GM13976 (cell line): ENCODE results near the gene KIFBP.
"Not testable (repeated sequence)": the region's sequence is repeated elsewhere in the genome, so short reads cannot be mapped to it uniquely, and the experiment has no call there.

Experiments used
- DNase-seq: peaks from one replicate; pipeline ENCODE4 v3.0.0; 2012; ENCODE audit warnings: low spot score
- in situ Hi-C: fragments of 300-500 bp; cut with MboI; formaldehyde crosslinking; loops from one replicate; pipeline ENCODE4 v1.12.0; 2022; ENCODE audit warnings: low sequenced_read_pairs, mixed read lengths, inconsistent platforms; ENCODE audit not compliant: unreplicated experiment
- TF ChIP-seq, protein P1 (sequence below): IDR thresholded peaks from 2 replicates; pipeline ENCODE4 v1.5.1; 2012; ENCODE audit warnings: borderline replicate concordance, mild to moderate bottlenecking; ENCODE audit not compliant: insufficient read depth; ENCODE audit errors: extremely low read depth, missing control alignments, control extremely low read depth

Gene KIFBP, protein sequence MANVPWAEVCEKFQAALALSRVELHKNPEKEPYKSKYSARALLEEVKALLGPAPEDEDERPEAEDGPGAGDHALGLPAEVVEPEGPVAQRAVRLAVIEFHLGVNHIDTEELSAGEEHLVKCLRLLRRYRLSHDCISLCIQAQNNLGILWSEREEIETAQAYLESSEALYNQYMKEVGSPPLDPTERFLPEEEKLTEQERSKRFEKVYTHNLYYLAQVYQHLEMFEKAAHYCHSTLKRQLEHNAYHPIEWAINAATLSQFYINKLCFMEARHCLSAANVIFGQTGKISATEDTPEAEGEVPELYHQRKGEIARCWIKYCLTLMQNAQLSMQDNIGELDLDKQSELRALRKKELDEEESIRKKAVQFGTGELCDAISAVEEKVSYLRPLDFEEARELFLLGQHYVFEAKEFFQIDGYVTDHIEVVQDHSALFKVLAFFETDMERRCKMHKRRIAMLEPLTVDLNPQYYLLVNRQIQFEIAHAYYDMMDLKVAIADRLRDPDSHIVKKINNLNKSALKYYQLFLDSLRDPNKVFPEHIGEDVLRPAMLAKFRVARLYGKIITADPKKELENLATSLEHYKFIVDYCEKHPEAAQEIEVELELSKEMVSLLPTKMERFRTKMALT

DNA sequence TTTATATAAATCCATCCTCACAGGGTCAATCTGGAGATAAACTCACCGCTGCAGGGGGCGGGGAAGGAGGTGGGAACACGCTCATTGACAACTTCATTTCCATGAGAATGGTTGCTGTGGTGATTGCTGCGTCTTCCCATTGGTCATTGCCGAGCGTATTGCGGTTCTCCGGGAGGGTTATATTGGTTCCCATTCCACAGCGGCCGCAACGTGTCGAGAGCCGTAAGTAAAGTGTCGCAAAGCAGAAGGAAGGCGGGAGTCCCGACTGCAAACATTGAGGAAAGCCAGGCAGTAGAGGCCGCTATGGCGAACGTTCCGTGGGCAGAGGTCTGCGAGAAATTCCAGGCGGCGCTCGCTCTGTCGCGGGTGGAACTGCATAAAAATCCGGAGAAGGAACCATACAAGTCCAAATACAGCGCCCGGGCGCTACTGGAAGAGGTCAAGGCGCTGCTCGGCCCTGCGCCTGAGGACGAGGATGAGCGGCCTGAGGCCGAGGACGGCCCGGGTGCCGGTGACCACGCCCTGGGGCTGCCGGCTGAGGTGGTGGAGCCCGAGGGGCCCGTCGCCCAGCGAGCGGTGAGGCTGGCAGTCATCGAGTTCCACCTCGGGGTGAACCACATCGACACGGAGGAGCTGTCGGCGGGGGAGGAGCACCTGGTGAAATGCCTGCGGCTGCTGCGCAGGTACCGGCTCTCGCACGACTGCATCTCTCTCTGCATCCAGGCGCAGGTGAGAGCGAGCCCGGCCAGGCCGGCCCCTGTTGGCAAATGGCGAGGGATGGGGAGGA, at the start of gene KIFBP:
Gene KIFBP, plus strand, starts transcription at position 274 of the 787 bp plus-strand sequence. Its CDS starts 30 bp downstream, at position 304.
- peak; percentile 93 for DNase-seq
- in situ Hi-C loops = no loop called here

DNA sequence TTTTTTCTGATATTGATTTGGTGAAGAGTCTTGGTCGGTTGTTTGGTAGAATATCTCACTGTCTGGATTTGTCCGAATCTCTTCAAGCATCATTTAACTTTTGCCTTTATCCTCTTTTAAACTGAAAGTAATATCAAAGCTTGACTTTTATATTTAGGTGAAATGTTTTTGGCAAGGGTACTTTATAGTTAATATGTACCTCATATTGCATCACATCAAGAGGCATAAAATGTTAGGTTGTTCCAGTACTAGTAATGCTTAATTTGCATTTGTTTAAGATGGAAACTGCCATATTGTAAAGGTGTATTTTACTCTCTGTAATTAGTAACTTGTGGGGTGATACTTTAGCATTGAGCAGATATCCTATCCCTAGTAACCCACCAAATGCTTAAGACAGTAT, 49.7 kb upstream of the KIFBP start:
- no peak for DNase-seq
- TF ChIP-seq, protein P1, sequence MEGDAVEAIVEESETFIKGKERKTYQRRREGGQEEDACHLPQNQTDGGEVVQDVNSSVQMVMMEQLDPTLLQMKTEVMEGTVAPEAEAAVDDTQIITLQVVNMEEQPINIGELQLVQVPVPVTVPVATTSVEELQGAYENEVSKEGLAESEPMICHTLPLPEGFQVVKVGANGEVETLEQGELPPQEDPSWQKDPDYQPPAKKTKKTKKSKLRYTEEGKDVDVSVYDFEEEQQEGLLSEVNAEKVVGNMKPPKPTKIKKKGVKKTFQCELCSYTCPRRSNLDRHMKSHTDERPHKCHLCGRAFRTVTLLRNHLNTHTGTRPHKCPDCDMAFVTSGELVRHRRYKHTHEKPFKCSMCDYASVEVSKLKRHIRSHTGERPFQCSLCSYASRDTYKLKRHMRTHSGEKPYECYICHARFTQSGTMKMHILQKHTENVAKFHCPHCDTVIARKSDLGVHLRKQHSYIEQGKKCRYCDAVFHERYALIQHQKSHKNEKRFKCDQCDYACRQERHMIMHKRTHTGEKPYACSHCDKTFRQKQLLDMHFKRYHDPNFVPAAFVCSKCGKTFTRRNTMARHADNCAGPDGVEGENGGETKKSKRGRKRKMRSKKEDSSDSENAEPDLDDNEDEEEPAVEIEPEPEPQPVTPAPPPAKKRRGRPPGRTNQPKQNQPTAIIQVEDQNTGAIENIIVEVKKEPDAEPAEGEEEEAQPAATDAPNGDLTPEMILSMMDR = no peak
- in situ Hi-C loops = no loop called here

More for the DNA sequence above, at the start of gene KIFBP:
- TF ChIP-seq, protein P1 = peak; percentile 38

DNA sequence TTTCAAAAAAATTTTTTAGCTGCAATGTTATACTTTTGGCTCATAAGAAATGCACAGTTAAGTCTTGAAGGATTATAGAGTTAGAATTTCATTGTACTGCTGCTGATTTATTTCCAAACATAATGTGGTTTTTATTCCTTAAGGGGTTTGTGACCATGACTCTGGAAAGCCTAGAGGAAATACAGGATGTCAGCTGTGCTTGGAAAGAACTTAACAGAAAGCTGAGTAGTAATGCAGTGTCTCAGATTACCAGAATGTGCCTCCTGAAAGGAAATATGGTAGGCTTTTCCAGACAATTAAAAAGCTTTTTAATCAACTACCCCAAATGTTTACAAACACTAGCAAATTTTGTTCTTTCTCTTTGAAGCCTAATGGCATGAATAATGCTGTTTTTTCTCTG, 47.7 kb upstream of the KIFBP start:
- in situ Hi-C loops, DNase-seq: not testable (repeated sequence)

DNA sequence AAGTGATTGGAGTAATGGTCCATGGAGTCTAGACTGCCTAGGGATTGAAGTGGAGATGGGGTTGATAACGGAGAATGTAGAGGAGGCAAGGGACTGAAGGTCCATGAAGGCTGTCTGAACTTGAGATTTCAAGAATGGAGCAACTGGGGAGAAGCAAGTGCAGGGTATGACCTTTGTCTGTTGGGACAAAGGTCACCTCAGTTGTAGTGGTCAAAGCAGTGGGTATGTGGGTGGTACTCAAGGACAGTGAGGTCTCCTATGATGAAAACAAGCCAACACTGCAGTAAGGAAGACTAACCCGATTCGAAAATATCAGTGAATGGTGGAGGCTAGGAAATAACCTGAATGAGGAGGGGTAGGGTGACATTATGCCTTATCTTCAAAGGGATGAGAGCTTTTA, 38.0 kb upstream of the KIFBP start:
- in situ Hi-C loops = no loop called here
- TF ChIP-seq, protein P1 = no peak
- no peak for DNase-seq

DNA sequence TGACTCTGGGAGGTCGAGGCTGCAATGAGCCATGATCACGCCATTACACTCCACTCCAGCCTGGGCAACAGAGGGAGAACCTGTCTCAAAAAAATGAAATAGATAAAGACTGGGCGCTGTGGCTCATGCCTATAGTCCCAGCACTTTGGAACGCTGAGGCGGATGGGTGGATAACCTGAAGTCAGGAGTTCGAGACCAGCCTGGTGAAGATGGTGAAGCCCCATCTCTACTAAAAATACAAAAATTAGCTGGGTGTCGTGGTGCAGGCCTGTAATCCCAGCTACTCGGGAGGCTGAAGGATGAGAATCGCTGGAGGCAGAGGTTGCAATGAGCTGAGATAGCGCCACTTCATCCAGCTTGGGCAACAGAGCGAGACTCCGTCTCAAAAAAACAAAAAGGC, 33.7 kb upstream of the KIFBP start:
- TF ChIP-seq, protein P1 = no peak
- in situ Hi-C loops = no loop called here
- DNase-seq = no peak

DNA sequence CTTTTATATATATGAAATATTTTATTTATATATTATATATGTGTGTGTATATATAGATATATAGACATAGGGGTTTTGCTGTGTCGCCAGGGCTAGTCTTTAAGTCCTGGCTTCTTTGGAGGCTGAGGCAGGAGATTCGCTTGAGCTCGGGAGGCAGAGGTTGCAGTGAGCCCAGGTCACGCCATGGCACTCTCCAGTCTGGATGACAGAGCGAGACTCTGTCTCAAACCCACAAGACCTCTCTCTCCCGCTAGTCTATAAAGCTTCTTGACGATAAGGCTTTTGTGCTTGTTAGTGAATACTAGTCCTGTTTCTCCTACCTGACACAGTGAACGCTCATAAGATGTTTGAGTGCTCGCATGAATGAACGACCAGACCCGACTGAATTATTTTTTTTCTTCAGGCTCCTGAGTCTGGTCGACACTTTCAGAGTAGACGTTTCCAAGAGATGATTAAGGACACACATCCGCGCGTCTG, 33.2 kb upstream of the KIFBP start:
- DNase-seq = no peak
- TF ChIP-seq, protein P1 = no peak
- in situ Hi-C loops = no loop called here
